DND-41 (cell line): Measurements from ENCODE around the gene DUOX2.

Source experiments
- ATAC-seq: fragments of 200-7000 bp; cut with Tn5 transposase; 3 replicates; pipeline ENCODE4 v1.9.1; 2021; ENCODE audit warnings: low read depth; ENCODE audit not compliant: insufficient read depth
- DNase-seq: peaks from one replicate; pipeline ENCODE4 v3.0.0-alpha.2; 2020
- H2AFZ ChIP-seq: 2 replicates; pipeline ENCODE4 v1.6.0; 2012; ENCODE audit warnings: low read depth, low read length
- H3K27ac ChIP-seq: 2 replicates; pipeline ENCODE4 v1.5.1; 2012; ENCODE audit warnings: low read length, inconsistent platforms
- H3K27me3 ChIP-seq: fragments of 200-600 bp; sonication (generic); 2 replicates; pipeline ENCODE4 v1.6.0; 2012; ENCODE audit warnings: low read length, mild to moderate bottlenecking, inconsistent platforms; ENCODE audit not compliant: insufficient read depth, poor library complexity
- H3K36me3 ChIP-seq: 2 replicates; pipeline ENCODE4 v1.5.1; 2012; ENCODE audit warnings: low read length, inconsistent platforms; ENCODE audit not compliant: insufficient read depth
- H3K4me1 ChIP-seq: 2 replicates; pipeline ENCODE4 v1.5.1; 2012; ENCODE audit warnings: mild to moderate bottlenecking, low read length; ENCODE audit not compliant: insufficient read depth
- H3K4me2 ChIP-seq: 2 replicates; pipeline ENCODE4 v1.6.0; 2012; ENCODE audit warnings: mild to moderate bottlenecking, moderate library complexity, low read length, inconsistent platforms; ENCODE audit not compliant: insufficient read depth
- H3K4me3 ChIP-seq, 2 experiments: fragments of 200-600 bp in 1 of 2; shearing (Covaris generic) in 1 of 2; 2 replicates each; pipeline ENCODE4 v1.5.1; 2012 to 2016; ENCODE audit warnings: inconsistent platforms in 2 of 2, low read length in 2 of 2, mild to moderate bottlenecking in 2 of 2, low read depth in 1 of 2, moderate library complexity in 1 of 2
- H3K79me2 ChIP-seq: 2 replicates; pipeline ENCODE4 v1.6.0; 2012; ENCODE audit warnings: low read length, inconsistent platforms; ENCODE audit not compliant: insufficient read depth
- H3K9ac ChIP-seq: 2 replicates; pipeline ENCODE4 v1.6.0; 2012; ENCODE audit warnings: low read depth, mild to moderate bottlenecking, inconsistent platforms, low read length, moderate library complexity
- H3K9me3 ChIP-seq: 2 replicates; pipeline ENCODE4 v1.5.1; 2012; ENCODE audit warnings: low read length, moderate library complexity, mild to moderate bottlenecking, inconsistent platforms; ENCODE audit not compliant: insufficient read depth, severe bottlenecking
- H4K20me1 ChIP-seq: 2 replicates; pipeline ENCODE4 v1.6.0; 2012; ENCODE audit warnings: low read length; ENCODE audit not compliant: insufficient read depth
- EZH2 ChIP-seq: IDR thresholded peaks from 3 replicates; pipeline ENCODE4 v1.6.1; 2012; ENCODE audit warnings: borderline replicate concordance, low read depth, mild to moderate bottlenecking, moderate library complexity, low read length, inconsistent platforms; ENCODE audit not compliant: severe bottlenecking
- TF ChIP-seq, protein P1 (sequence below): IDR thresholded peaks from 2 replicates; pipeline ENCODE4 v1.5.1; 2012; ENCODE audit warnings: borderline replicate concordance, low read length, moderate library complexity, mild to moderate bottlenecking; ENCODE audit not compliant: poor library complexity, severe bottlenecking; ENCODE audit errors: extremely low read depth

Gene DUOX2

DNA sequence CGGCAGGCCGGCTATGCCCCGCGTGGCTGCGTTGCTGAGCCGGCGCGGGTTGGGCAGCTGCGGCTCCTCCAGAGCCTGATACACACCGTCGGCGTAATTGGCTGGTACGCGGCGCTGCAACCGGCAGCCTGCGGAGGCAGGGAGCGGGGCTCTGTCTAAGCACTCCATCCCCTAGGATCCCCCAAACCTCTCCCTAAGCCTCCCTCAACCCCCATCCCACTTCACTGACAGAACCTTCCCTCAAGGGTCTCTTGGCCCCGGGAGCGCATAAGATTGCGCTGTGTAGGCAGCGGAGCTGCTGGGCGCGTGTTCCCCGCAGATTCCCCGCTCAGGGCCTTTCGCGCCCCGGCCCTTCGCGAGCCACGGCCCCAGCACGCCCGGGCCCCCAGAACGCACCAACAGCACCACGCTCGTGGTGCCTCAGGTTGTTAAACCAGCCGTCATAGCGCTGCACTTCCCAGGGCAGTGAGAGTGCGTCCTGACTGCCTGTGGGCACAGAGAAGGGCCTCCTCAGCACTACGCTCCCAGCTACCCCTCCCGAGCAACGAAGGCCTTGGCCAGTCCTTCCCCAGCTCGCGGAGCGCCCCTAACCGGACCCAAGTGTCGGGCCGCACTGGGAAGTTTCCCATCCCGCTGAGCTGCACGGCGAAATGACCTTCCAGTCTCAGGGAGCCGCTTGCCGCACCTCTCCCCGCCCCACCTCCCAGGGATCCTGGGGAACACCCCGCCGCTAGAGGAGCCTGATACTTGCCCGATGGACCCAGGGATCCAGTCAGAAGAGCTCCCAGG, 1.2 kb downstream of the DUOX2 start:
- Histone ChIP-seq H3K36me3 (no peaks in the 10 kb centered on the region), H3K27ac (no peak overlapping the region), H3K4me1 (peaks cover 1% of the 10 kb centered on the region; the same call in 1 of the 2 replicates), H3K4me2 (no peak overlapping the region), H3K4me3 (no peak overlapping the region), H3K27me3 (no peaks in the 10 kb centered on the region), H3K9me3 (no peaks in the 10 kb centered on the region), H3K79me2 (no peaks in the 10 kb centered on the region), H4K20me1 (no peaks in the 10 kb centered on the region), H3K9ac (no peak overlapping the region), H2AFZ (no peak overlapping the region)
- ATAC-seq (no peak), DNase-seq (no peak)
- no peak for TF ChIP-seq EZH2
- TF ChIP-seq, protein P1, sequence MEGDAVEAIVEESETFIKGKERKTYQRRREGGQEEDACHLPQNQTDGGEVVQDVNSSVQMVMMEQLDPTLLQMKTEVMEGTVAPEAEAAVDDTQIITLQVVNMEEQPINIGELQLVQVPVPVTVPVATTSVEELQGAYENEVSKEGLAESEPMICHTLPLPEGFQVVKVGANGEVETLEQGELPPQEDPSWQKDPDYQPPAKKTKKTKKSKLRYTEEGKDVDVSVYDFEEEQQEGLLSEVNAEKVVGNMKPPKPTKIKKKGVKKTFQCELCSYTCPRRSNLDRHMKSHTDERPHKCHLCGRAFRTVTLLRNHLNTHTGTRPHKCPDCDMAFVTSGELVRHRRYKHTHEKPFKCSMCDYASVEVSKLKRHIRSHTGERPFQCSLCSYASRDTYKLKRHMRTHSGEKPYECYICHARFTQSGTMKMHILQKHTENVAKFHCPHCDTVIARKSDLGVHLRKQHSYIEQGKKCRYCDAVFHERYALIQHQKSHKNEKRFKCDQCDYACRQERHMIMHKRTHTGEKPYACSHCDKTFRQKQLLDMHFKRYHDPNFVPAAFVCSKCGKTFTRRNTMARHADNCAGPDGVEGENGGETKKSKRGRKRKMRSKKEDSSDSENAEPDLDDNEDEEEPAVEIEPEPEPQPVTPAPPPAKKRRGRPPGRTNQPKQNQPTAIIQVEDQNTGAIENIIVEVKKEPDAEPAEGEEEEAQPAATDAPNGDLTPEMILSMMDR = no peak

DNA sequence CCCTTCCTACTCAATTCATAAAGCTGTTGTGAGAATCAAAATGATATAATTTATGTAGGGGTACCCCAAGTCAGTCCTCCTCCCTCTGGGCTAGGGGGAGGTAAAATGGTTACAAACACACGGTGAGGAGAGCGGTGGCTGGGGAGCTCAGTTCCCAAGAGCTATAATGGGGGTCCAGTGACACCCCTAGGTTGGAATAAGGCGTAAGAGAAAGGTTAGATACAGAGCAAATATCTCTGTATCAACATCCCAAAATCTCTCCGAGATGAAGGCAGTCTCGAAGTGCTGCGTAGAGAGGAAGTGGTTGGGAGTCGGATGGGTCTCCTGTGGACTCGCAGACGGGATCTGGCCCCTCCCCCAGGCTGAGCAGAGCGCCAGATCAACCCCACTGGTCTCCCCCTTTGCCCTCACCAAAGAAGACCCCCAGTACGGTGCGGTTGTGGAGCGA, 1.8 kb downstream of the DUOX2 start:
- H3K36me3 ChIP-seq = no peaks in the 10 kb centered on the region
- H3K27ac ChIP-seq = no peak overlapping the region
- TF ChIP-seq, protein P1 = no peak
- TF ChIP-seq EZH2 = no peak
- DNase-seq (no peak), ATAC-seq (no peak)
- no peaks in the 10 kb centered on the region for H3K27me3 ChIP-seq
- H4K20me1 ChIP-seq = no peaks in the 10 kb centered on the region
- H3K79me2 ChIP-seq = no peaks in the 10 kb centered on the region
- H2AFZ ChIP-seq = no peak overlapping the region
- H3K4me2 ChIP-seq = no peak overlapping the region
- H3K9ac ChIP-seq = no peak overlapping the region
- H3K4me1 ChIP-seq = no peaks in the 10 kb centered on the region
- no peaks in the 10 kb centered on the region for H3K9me3 ChIP-seq
- no peak overlapping the region for H3K4me3 ChIP-seq

DNA sequence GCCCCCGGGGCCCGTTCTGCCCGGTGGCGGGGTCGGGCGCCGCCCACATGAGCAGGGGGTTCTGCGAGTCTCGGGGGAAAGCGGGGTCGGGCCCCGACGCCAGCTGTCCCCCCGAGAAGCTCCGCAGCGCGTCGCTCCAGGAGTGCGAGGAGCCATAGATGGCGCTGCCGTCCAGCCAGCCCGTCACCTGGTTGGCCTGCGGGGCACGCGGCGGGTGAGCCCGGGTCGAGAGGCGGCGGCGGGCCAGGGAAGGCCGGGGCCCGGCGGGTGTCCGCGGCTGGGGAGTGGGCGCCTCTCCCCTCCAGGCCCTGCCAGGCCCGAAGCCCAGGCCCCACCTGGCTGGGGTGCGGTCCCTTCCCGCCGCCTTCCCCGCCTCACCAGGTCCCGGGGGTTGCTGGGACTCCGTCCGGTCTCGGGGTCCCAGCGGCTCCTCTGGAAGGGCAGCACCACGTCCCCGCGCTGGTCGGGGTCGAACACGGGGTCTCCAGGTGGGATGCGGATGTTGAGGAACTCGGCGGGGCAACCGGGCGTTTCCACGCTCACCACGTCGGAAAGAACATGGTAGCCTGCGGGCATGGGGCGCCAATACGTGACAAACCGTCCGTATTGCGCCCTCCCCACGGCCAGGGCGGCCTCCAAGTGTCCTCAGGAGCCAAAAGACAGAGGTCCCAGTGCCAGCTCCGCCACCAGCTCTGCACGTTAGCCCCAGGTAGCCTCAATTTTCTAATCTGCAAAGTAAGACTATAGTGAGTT, 2.4 kb downstream of the DUOX2 start:
- TF ChIP-seq, protein P1 = no peak
- TF ChIP-seq EZH2 = no peak
- Histone ChIP-seq H3K27ac (no peak overlapping the region), H3K79me2 (no peaks in the 10 kb centered on the region), H3K4me3 (no peak overlapping the region), H2AFZ (no peak overlapping the region), H3K27me3 (no peaks in the 10 kb centered on the region), H3K36me3 (no peaks in the 10 kb centered on the region), H3K4me2 (no peak overlapping the region), H3K9me3 (no peaks in the 10 kb centered on the region), H4K20me1 (no peaks in the 10 kb centered on the region), H3K9ac (no peak overlapping the region), H3K4me1 (no peaks in the 10 kb centered on the region)
- DNase-seq (no peak), ATAC-seq (no peak)
